HG03103 (cell line): ENCODE measurements around the gene ZNF566.
"Not testable (repeated sequence)": the region's sequence is repeated elsewhere in the genome, so short reads cannot be mapped to it uniquely, and the experiment has no call there.

Source experiments
- ATAC-seq: cut with Tn5 transposase; IDR thresholded peaks from one replicate; pipeline ENCODE4 v1.9.1; 2021; ENCODE audit warnings: low read depth; ENCODE audit not compliant: unreplicated experiment

Gene ZNF566

DNA sequence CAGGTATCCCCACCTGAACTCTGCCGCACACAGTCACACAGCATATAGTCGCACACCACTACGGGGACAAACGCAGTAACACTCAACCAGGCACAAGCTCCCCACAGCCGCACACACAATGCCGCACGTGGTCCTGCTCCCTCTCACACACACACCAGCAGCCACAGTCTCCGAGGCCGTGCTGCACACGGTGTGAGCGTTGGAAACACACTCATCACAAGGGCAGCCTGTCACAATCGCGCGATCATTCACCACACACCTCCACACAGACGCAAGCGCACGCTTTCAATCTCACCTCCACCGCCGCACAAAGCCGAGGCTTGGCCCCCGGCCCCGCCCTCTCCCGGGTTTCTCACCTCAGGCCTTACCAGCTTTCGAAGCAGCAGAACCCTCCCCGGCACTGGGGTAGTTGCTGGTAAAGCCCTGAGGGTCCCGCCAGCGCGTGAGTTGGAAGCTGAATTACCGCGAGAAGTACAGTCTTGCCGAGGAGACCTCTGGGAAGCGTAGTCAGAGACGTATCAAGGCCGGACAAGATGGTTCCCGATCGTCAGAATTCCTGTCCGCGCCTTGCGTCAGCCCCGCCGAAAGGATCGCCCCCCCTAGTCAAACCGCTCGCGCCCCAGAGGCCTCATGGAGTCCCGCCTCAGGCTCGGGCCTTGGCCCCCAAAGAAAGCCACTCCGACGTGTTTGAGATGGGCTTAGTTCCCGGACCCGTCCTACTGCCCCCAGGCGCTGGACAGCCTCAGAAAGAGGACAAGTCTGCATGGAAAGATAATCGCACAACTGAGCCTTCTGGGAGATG lies at the start of gene ZNF566:
ZNF566 (minus strand) TSS at position 444 of the 802 bp plus-strand sequence. CDS start 13,004 bp downstream, outside the sequence.
- ATAC-seq: peak; percentile 87

- ATAC-seq: no peak
These were observed 39.7 kb upstream of the ZNF566 start for GRCh38 chr19:36528921-36529518.

GRCh38 chr19:36528194-36528920 lies 39.0 kb upstream of the ZNF566 start, which contains the start of gene ZNF260:
Gene ZNF260 (minus strand): TSS chr19:36528271. CDS start chr19:36515238, 13,033 bp downstream.
- ATAC-seq: peak; percentile 83

- no peak for ATAC-seq
These were observed 38.5 kb upstream of the ZNF566 start for GRCh38 chr19:36527873-36528193.

GRCh38 chr19:36527341-36527740 lies 38.0 kb upstream of the ZNF566 start:
- ATAC-seq: no peak

- ATAC-seq: no peak
These were observed 37.2 kb upstream of the ZNF566 start for GRCh38 chr19:36526581-36526980.

GRCh38 chr19:36524617-36525016 lies 35.3 kb upstream of the ZNF566 start:
- ATAC-seq: no peak

- no peak for ATAC-seq
These were observed 24.8 kb upstream of the ZNF566 start for GRCh38 chr19:36514012-36514612.

GRCh38 chr19:36508325-36508724 lies 19.0 kb upstream of the ZNF566 start:
- no peak for ATAC-seq

DNA sequence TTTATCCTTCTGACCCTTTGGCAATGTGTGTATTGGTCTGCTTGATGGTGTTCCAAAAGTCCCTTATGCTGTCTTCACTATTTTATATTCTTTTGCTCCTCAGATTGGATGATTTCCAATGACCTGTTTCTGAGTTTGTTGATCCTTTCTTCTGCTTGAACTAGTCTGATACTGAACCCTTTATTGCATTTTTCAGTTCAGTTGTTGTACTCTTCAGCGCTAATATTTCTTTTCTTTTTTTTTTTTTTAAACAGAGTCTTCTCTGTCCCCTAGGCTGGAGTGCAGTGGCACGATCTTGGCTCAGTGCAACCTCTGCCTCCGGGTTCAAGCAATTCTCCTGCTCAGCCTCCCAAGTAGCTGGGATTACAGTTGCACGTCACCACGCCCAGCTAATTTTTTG lies 12.6 kb upstream of the ZNF566 start:
- ATAC-seq: no peak

DNA sequence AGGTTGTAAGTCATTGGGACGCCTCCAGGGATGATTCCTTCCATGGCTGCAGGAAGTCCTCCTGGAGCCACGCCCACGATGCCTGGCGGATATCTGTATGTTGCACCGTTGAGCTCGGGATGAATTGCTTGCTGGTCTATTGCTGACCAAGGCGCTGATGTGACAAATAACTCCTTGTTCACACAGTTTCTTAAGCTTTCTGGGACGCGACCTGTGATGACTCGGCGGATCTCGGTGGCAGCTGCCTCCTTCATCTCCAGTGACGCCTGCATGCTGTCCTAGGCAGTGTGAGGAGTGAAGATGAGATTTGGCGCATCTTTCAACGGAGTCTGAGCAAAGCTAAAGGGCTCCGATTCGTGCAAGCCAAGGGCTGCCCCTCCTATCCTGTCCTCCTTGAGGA lies 7.6 kb upstream of the ZNF566 start:
- no peak for ATAC-seq

DNA sequence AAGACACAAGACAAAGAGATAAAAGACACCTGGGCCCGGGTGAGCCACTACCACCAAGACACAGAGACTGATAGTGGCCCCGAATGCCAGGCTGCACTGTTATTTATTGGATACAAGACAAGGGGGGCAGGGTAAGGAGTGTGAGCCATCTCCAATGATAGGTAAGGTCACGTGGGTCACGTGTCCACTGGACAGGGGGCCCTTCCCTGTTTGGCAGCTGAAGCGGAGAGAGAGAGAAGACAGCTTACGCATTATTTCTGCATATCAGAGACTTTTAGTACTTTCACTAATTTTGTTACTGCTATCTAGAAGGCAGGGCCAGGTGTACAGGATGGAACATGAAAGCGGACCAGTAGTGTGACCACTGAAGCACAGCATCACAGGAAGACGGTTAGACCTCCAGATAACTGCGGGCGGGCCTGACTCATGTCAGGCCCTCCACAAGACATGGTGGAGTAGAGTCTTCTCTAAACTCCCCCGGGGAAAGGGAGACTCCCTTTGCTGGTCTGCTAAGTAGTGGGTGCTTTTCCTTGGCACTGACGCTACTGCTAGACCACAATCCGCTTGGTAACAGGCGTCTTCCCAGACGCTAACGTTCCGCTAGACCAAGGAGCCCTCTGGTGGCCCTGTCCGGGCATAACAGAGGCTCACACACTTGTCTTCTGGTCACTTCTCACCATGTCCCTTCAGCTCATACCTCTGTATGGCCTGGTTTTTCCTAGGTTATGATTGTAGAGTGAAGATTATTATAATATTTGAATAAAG lies 3.5 kb upstream of the ZNF566 start:
- not testable (repeated sequence) for ATAC-seq

DNA sequence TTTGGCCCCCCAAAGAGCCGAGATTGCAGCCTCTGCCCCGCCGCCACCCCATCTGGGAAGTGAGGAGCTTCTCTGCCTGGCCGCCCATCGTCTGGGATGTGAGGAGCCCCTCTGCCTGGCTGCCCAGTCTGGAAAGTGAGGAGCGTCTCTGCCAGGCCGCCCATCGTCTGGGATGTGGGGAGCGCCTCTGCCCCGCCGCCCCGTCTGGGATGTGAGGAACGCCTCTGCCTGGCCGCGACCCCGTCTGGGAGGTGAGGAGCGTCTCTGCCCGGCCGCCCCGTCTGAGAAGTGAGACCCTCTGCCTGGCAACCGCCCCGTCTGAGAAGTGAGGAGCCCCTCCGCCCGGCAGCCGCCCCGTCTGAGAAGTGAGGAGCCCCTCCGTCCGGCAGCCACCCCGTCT lies 1.5 kb upstream of the ZNF566 start:
- not testable (repeated sequence) for ATAC-seq

- ATAC-seq: peak; percentile 42
These were observed 607 bp upstream of the ZNF566 start for GRCh38 chr19:36489920-36490415.

DNA sequence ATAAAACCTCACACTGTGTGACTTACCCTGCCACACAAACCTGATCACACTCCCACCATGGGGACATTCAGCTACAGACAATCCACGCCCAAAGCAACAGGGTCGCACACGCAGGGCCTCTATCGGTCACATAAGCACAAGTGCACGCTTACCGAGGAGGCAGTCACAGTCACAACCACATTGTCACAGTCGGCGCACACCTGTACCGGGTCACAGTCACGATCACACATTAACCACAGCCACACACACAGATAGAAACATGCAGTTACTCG lies 579 bp downstream of the ZNF566 start:
- ATAC-seq: peak; percentile 30

DNA sequence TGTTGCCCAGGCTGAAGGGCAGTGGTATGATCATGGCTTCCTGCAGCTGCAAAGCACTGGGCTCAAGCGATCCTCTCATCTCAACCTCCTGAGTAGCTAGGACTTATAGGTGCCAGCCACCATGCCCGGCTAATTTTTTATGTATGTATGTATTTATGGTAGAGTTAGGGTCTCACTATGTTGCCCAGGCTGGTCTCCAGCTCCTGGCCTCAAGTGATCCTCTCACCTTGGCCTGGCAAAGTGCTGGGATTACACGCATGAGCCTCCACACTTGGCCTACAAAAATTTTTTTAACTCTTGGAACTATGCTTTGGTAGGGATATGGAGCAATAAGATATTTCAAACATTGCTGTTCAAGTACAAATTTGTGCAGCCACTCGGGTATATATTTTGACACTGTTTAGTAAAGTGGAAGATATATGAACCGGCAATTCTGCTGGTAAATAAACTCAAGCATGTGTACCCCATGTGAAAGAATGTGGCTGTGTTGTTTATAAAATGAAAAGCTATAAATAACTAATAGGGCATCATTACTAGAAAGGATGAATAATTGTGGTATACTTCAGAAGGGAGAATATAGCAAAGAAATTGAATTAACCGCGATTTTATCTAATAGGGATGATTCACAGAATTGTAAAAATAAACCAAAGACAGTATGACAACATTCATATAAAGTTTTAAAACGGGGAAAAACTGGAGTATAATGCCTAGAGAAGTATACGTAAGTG lies 1.1 kb downstream of the ZNF566 start:
- ATAC-seq: no peak

DNA sequence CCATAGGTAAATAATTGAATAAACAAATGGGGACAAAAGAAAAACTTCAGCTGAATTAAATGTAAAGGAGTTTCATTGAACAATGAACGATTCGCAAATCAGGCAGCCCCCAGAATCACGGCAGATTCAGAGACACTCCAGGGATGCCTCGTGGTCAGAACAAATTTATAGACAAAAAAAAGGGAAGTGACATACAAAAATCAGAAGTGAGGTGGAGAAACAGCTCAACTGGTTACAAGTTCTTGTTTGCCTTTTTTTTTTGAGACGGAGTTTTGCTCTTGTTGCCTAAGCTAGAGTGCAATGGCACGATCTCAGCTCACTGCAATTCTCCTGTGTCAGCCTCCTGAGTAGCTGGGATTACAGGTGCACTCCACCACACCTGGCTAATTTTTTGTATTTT lies 5.7 kb downstream of the ZNF566 start:
- no peak for ATAC-seq

GRCh38 chr19:36482876-36483275 lies 6.5 kb downstream of the ZNF566 start:
- no peak for ATAC-seq

- no peak for ATAC-seq
These were observed 29.3 kb downstream of the ZNF566 start for GRCh38 chr19:36460046-36460445.

DNA sequence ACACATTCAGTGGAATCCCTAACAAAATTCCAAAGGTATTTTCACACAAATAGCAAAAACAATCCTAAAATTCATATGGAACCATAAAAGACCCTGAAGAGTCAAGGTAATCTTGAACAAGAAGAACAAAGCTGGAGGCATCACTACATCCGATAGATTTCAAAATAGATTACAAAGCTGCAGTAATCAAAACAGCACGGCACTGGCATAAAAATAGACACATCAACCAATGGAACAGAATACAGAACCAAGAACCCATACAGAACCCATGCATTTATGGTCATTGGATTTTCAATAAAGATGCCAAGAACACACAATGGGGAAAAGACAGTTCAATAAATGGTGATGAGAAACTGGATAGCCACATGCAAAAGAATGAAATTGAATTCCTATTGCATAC lies 32.5 kb downstream of the ZNF566 start:
- ATAC-seq: no peak
